Measurements from ENCODE around the gene GPR137B.

The GPR137B gene

GRCh38 chr1:236206548-236206947, 64.2 kb downstream of the GPR137B start:
- no peak for DNase-seq

- DNase-seq = no peak
These were observed 64.8 kb downstream of the GPR137B start for GRCh38 chr1:236207121-236207520.

- no peak for DNase-seq
These were observed 65.2 kb downstream of the GPR137B start for GRCh38 chr1:236207569-236207968.

- DNase-seq = no peak
These were observed 66.8 kb downstream of the GPR137B start for GRCh38 chr1:236209185-236209584.

GRCh38 chr1:236209713-236210112, 67.4 kb downstream of the GPR137B start:
- no peak for DNase-seq

- no peak for DNase-seq
These were observed 69.5 kb downstream of the GPR137B start for GRCh38 chr1:236211815-236212214.

- no peak for DNase-seq
These were observed 71.2 kb downstream of the GPR137B start for GRCh38 chr1:236213534-236213933.

GRCh38 chr1:236214761-236215160, 72.4 kb downstream of the GPR137B start:
- no peak for DNase-seq

GRCh38 chr1:236220473-236220872, 78.1 kb downstream of the GPR137B start:
- no peak for DNase-seq

- no peak for DNase-seq
These were observed 80.3 kb downstream of the GPR137B start for GRCh38 chr1:236222632-236223031.

GRCh38 chr1:236228411-236228810, 86.1 kb downstream of the GPR137B start:
- no peak for DNase-seq

GRCh38 chr1:236235116-236235515, 92.8 kb downstream of the GPR137B start:
- no peak for DNase-seq

- DNase-seq = no peak
These were observed 96.8 kb downstream of the GPR137B start for GRCh38 chr1:236239092-236239585.

GRCh38 chr1:236240675-236241074, 98.3 kb downstream of the GPR137B start:
- no peak for DNase-seq

- DNase-seq = no peak
These were observed 100.2 kb downstream of the GPR137B start for GRCh38 chr1:236242568-236242967.

GRCh38 chr1:236247286-236247685, 104.9 kb downstream of the GPR137B start:
- no peak for DNase-seq

GRCh38 chr1:236251587-236251986, 109.2 kb downstream of the GPR137B start:
- no peak for DNase-seq

GRCh38 chr1:236253119-236253518, 110.8 kb downstream of the GPR137B start:
- DNase-seq = no peak

- no peak for DNase-seq
These were observed 111.7 kb downstream of the GPR137B start for GRCh38 chr1:236253918-236254637.

GRCh38 chr1:236257216-236257615, 114.9 kb downstream of the GPR137B start:
- no peak for DNase-seq

- DNase-seq = no peak
These were observed 115.8 kb downstream of the GPR137B start for GRCh38 chr1:236258114-236258622.
